ENCODE data around the gene PACS2. TPM values are rescaled to one million over a fixed set of nuclear protein-coding genes. Genes with fewer than 3 reads are reported as not detected.
A peak's percentile ranks its signal among the peaks of the same experiment; 100 is the strongest.

The PACS2 gene
- total RNA-seq, 2 donors from 2014 or later: 55.0 to 59.7 TPM

GRCh38 chr14:105349992-105350391 is 35.4 kb downstream of the PACS2 start:
- DNase-seq (ENCODE audit: low spot score): no peak
- Histone ChIP-seq H3K27ac (no peak overlapping the region), H3K4me1 (peaks cover 0 to 17% of the 10 kb centered on the region in 2 donors), H3K36me3 (no peaks in the 10 kb centered on the region), H3K4me3 (no peak overlapping the region), H3K27me3 (no peaks in the 10 kb centered on the region), H3K9me3 (no peaks in the 10 kb centered on the region)
- TF ChIP-seq CTCF (IDR thresholded peaks at IDR 0.05): no peak

DNA sequence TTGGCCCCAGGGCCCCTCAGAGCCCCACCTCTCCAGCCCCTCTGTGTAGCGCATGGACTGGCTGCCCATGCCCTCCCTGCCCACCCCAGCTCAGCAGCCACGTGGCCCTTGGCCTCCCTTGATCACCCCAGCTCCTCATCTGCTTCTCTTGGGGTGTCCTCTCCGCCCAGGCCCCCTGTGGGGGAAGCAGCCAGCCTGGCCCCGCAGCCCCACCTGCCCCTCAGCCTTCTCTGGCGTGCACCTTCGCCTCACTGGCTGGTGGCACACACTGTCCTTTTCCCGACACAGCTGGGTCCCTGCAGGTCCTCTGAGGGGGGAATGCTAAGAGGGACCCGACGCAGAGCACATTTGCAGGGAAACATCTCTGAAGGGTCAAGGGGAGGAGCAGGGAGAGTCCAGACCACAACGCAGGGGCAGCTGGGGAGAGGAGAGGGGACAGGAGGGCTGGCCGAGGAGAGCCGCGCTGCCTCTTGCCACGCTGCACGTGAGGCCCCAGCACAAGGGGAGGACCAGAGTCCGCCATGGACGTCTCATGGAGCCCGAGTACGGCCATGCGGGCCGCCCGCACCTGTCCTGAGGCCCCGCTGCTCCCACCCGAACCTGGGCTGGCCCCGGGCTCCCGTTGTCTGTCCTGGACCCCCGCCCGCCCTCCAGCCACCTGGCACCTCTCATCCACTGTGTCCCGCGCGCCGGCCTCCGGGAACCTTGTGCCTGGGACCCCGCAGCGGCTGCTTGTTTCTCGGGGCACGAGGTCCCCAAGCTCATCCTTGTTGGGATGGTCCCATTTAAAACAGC is 36.1 kb downstream of the PACS2 start:
- Histone ChIP-seq H3K9me3 (no peaks in the 10 kb centered on the region), H3K36me3 (peaks cover under 1% of the 10 kb centered on the region), H3K4me1 (peaks cover 0 to 17% of the 10 kb centered on the region in 2 donors), H3K27ac (no peak overlapping the region), H3K4me3 (no peak overlapping the region), H3K27me3 (no peaks in the 10 kb centered on the region)
- no peak for TF ChIP-seq CTCF (IDR thresholded peaks at IDR 0.05)
- DNase-seq (ENCODE audit: low spot score): no peak

DNA sequence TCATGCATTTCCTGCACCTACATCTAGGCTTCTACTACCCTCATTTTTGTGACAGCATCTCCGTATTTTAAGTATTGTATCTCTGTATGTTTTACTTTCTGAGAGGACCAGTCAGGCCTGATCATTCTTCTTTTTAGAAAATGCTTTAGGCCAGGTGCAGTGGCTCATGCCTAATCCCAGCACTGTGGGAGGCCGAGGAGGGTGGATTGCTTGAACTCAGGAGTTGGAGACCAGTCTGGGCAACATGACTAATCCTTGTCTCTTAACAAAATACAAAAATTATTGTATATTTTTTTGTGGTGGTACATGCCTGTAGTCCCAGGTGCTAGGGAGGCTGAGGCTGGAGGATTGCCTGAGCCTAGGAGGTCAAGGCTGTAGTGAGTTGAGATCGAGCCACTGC is 36.9 kb downstream of the PACS2 start:
- peaks cover 0 to 11% of the 10 kb centered on the region in 2 donors for H3K4me1 ChIP-seq
- H3K36me3 ChIP-seq: peaks cover 8% of the 10 kb centered on the region
- H3K9me3 ChIP-seq: no peaks in the 10 kb centered on the region
- no peak overlapping the region for H3K27ac ChIP-seq
- no peak overlapping the region for H3K4me3 ChIP-seq
- no peaks in the 10 kb centered on the region for H3K27me3 ChIP-seq
- DNase-seq (ENCODE audit: low spot score): no peak
- no peak for TF ChIP-seq CTCF (IDR thresholded peaks at IDR 0.05)

- peak; percentile 82 to 85 for TF ChIP-seq CTCF (IDR thresholded peaks at IDR 0.05)
- H3K9me3 ChIP-seq: no peaks in the 10 kb centered on the region
- no peaks in the 10 kb centered on the region for H3K27me3 ChIP-seq
- H3K27ac ChIP-seq: no peak overlapping the region
- H3K36me3 ChIP-seq: peaks cover 8% of the 10 kb centered on the region
- DNase-seq (ENCODE audit: low spot score): peak; percentile 89
- H3K4me1 ChIP-seq: peaks cover 0 to 9% of the 10 kb centered on the region in 2 donors
- H3K4me3 ChIP-seq: no peak overlapping the region
These were observed 37.6 kb downstream of the PACS2 start for GRCh38 chr14:105351920-105352851.

DNA sequence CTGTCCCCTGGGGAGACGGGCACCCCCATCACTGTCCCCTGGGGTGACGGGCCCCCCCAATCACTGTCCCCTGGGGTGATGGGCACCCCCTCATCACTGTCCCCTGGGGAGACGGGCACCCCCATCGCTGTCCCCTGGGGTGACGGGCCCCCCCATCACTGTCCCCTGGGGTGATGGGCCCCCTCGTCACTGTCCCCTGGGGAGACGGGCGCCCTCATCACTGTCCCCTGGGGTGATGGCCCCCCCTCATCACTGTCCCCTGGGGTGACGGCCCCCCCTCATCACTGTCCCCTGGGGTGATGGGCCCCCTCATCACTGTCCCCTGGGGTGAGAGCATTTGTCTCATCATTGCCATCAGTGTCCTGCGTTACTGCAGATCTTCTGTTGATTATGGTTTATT is 38.6 kb downstream of the PACS2 start:
- Histone ChIP-seq H3K36me3 (peaks cover 8% of the 10 kb centered on the region), H3K4me1 (peaks cover 0 to 6% of the 10 kb centered on the region in 2 donors), H3K27me3 (no peaks in the 10 kb centered on the region), H3K27ac (no peak overlapping the region), H3K9me3 (no peaks in the 10 kb centered on the region), H3K4me3 (no peak overlapping the region)
- no peak for DNase-seq (ENCODE audit: low spot score)
- no peak for TF ChIP-seq CTCF (IDR thresholded peaks at IDR 0.05)
